NCI-H2029 (cell line): ENCODE measurements around the gene SP8.

ENCODE experiments used
- DNase-seq: peaks from one replicate; lab custom pipeline; 2025; lab: John Stamatoyannopoulos, UW

Gene SP8

DNA sequence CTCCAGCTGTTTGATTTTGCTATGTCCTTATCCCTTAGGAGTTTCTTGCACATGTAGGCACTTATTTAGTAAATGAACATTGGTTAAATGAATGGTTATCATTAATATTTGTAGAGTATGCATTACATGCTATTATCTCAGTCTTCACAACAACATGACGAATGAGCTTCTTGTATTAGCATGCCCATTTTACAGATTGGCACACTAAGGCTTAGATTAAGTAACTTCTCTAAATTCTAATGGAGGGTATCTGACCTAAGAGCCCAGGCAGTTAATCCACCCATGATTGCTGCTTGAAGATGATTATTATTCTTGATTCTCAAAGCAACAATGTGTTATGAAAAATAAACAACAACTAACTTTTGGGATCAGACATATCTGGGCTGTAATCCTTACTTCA, 32.7 kb downstream of the SP8 start:
- no peak for DNase-seq

DNA sequence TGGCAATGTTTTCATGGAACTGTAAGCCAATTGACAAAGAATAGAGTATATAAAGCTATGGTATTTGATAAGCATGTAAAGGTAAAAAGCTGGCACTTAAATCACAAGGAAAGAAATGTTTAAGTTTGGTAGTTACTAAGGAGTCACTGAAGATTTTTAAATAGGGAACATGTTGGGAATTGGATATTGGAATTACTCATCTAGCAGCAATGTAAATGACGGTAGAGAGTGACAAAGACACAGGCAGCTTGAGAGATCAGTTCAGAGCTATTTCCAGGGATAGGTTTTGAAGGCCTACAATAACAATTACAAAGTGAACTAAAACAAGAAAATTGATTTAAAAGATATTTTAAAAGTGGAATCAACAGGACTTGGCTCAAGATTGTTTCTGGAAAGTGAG, 36.8 kb downstream of the SP8 start:
- no peak for DNase-seq

DNA sequence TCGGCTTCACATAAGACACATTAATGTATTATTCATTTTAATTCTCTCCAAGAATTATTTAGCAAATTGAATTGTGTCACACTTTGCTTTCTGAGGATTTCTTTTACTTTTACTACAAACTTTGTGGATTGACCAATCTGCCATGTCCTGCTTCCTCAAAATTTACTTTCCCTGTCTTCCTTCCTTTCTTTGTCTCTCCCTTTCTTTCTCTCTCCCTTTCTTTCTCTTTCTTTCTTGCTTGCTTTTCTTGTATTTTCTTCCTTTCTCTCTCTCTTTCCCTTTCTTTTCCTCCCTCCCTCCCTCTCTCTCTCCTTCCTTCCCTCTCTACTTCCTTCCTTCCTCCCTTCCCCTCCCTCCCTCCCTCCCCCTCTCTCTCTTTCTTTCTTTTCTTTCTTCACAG, 37.8 kb downstream of the SP8 start:
- DNase-seq = no peak

DNA sequence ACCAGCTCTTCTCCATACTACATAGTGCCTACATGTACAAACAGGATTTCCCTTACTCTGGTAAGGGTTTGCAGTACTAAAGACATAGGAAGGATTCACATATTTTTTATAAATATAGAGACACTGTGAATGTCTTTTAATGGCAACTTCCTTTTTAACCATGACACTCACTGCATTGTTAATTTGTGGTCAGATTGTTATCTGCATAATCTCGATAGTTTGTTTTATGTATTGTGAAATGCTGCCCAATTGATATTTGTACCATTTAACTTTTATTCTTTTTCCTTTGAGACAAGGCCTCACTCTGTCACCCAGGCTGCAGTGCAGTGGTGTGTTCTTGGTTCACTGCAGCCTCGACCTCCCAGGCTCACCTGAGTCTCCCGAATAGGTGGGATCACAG, 39.7 kb downstream of the SP8 start:
- DNase-seq = no peak

DNA sequence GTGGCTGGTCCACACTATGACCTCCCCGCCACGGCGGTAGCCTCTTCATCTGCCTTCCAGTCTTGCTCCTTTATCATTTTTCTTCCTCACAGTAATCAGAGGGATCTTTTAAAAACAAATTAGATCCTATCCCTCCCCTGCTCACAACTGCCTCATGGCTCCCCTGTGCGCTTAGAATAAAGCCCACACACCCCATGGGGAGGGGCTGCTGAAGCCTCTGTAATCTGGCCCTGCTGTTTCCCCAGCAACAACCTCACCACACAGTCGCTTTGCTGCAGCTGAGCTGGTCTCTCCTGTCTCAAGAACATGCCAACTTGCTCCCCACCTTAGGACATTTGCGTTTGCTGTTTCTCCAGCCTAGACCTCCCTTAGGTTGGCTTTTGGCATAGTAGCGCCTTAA, 41.0 kb downstream of the SP8 start:
- no peak for DNase-seq

DNA sequence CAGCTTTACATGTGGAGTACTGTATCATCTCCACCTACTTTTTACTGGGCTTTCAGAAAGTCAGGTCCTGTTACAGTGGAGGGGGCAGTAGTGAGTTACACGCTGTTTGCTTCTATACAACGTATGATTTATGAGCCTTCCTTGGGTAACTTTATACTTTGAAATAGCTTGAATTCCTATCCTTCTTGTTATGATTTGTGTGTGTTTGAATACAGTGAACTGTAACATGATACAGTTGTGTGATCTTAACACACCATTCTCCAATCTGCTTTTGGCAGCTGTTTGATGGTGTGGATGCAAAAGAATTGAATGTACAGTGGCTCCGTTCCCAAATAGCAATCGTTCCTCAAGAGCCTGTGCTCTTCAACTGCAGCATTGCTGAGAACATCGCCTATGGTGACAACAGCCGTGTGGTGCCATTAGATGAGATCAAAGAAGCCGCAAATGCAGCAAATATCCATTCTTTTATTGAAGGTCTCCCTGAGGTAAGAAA, 41.7 kb downstream of the SP8 start:
- DNase-seq = peak; percentile 48

DNA sequence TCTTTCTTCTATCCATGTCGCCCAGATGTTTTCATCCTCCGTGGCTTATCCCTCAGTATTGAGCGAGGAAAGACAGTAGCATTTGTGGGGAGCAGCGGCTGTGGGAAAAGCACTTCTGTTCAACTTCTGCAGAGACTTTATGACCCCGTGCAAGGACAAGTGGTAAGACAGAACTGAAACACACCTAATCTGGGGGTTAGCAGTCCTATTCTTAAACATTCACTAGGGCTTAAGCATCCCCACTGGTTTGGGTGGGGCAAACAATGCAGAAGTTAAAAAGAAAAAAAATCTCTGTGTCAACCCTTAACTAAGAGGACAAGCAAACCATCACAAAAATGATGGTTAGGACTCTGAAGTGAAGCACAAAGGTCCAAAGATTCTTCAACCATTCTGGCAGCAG, 43.8 kb downstream of the SP8 start:
- no peak for DNase-seq

DNA sequence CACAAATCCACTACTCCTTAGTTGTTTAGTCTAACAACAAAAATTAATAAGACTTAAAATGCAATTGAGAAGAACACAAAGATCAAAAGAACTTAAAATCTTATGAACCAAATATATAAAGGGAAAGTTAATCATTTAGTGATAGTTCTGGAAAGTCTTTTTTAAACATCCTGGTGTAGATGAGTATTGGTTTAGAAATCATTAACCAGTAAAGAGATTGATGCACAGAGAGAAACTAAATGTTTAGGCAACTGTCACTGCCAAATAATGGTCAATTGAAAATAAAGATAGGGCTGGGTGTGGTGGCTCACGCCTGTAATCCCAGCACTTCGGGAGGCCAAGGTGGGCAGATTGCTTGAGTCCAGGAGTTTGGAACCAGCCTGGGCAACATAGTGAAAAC, 44.9 kb downstream of the SP8 start:
- no peak for DNase-seq

DNA sequence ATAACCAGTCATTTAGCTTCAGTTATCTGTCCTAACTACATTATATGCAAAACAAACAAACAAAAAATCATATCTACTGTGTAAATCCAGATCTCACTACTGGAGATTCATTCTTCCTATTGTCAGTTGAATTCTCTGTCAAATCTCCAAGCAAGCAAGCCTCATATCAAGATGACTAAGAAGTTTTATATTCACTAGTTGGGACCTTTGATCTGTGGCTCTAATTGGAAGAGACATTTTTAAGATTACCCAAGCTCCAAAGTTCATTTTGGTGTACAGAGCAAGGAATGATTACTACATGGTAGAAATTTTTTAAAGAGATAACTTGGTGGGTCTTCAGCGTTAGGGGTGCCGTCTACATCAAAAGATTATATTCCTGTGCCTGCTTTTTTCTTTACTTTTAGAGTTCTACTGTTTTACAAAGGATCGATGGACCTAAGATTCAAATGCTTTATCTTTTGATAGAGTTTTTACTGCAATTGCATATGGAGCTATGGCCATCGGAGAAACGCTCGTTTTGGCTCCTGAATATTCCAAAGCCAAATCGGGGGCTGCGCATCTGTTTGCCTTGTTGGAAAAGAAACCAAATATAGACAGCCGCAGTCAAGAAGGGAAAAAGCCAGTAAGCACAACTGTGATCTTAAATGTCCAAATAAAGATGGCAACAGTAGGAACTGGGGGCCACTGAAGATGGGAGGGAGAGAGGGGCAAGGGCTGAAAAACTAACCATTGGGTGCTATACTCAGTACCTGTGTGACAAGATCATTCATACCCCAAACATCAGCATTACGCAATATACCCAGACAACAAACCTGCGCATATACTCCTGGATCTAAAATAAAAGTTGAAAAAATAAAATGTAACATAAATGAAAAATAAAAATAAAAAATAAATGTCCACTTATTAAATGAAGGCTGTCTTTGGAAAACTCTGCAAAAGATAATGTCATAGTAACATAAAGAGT, 47.9 kb downstream of the SP8 start:
- DNase-seq = no peak

DNA sequence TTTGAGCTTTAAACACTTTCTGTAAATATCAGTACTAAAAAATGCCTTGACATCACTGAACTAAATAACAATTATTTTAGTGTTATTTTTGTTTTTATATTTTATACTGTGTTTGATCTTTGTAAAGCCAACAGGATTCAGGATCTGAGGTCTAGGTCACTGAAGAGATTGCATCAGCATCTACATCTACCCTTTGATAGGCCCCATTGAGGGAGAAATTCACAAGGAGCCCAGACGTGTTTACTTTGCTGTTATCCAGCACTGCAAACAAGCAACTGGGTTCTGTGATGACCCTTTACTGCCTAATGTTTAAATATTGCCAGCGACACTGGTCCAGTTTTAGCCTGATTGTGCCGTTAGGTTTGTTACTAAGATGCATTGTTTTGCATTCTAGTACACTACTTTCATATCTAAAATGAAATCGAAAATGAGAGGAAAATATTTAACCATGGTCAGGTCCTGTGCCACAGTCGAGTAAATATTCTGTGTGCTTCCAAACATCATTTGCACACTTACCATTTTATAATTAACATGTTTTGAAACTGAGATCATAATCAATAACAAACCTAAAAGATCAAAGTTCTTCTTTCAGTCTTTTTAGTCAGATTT, 48.7 kb downstream of the SP8 start:
- peak; percentile 47 for DNase-seq

DNA sequence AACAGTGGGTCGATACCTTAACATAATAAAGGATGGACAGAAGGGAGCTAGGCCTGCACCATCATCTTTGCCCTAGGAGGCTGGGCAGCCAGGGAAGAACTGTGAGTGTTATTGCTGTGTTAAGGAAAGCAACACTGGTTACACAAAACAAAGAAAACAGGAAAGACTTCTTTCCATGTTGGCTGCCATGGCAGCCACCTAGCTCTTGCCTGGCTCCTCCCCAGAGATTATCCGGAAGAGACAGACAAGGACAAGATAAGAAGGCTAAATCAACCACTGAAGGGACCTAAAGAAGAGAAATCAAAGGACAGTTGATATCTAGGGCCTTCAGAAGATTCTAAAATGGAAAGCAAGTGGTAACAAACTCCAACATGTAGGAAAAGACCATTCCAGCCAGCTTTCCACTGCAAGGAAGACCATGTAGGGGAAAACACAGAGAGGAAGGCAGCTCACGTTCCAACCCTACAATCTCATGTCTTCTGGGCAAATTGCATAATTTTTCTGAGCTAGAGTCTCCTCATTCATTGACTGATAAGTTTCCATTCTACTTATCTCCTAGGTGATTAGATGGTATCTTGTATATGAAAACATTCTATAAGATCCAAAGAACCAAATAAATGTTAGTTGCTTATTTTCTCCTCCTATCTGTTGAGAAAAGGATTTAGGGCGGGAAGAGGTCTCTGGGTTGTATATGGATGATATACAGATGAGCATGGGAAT, 51.2 kb downstream of the SP8 start:
- DNase-seq = no peak
